NOMO-1 treated with dmso at 0.1 percent for 144 hours (cell line): ENCODE data around the gene ELSPBP1.
"Not testable (repeated sequence)": the region's sequence is repeated elsewhere in the genome, so short reads cannot be mapped to it uniquely, and the experiment has no call there.

ENCODE experiments used
- DNase-seq: peaks from one replicate; lab custom pipeline; 2025; ENCODE audit not compliant: unreplicated experiment; lab: John Stamatoyannopoulos, UW

ELSPBP1 gene

DNA sequence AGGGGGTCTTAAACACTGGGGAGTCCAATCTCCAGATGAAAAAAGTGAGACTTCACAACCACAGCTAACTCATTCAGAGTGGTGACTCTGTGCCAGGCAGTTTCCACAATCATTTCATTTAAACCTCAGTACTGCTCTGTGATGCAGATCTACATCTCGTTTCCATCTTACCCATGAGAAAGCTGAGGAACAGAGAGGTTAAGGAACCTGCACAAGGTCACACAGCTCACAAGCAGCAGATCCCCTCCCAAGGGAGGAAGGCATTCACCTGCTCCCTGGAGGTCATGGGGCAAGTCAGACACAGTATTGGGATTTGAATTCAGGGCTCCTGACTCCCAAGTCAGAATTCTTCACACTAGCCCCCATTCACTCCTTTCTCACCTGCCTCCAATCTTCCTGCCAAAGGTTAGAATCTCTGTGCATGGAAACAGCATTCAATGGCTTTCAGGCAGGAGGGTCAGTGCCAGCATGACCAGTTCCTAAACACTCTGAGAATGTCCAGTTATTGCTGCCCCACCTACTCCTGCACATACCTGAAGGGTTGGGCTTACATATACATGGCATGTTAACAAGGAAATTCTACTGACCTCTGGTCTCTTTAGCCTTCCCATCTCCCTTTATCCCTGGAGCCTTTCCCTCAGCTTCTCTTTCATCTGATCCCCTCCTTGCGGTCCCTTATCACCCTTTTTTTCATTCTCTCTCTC, 47.6 kb downstream of the ELSPBP1 start:
- DNase-seq = no peak

DNA sequence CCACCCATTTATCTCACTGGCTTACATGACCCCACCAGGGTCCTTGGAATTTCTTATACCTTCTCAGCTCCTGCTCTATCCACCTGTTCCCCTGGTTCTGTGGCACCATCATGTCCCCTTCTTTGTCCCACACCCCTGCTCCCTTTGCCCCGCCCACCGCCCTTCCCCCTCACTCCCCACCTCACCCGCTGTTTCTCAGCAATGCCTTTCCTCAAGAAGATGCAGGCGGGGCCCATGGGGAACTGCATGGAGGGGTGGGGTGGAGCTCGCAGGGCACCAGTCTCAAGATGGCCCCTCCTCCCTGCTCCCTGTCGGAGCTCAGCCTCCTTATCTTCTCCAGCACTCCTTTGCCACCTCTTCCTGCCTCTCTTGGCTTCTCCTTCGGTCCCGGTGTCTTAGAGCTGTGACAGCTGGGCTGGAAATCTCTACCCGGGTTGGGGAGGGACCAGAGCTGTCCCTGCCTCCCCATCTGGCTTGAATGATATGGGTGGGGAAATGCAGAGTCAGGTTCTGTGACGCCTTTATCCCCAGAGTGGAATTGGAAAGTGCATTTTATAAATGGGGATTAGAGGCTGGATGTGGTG, 49.3 kb downstream of the ELSPBP1 start, which contains the start of gene CABP5:
TSS of gene CABP5 (minus strand) at position 405 of the 584 bp plus-strand sequence. CDS start at position 248, 157 bp downstream.
- no peak for DNase-seq

DNA sequence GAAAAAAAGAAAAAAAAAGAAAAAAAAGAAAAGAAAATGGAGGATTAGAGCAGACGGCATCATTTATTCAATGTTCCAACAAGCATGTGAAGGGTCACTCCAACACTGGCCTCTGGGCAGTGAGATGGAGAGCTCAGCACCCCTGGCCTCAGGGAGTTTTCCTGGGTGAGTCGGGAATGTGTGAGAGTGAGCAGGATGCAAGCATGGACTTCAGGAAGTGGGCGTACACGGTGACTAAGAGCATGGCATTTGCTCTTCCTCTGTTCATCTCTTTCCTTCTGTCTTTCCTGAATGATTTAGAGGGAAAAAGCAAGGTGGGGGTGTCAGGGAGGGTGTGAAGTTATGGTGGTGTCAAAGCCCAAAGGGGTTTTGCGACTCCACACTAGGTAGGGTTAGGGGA, 50.1 kb downstream of the ELSPBP1 start:
- no peak for DNase-seq

DNA sequence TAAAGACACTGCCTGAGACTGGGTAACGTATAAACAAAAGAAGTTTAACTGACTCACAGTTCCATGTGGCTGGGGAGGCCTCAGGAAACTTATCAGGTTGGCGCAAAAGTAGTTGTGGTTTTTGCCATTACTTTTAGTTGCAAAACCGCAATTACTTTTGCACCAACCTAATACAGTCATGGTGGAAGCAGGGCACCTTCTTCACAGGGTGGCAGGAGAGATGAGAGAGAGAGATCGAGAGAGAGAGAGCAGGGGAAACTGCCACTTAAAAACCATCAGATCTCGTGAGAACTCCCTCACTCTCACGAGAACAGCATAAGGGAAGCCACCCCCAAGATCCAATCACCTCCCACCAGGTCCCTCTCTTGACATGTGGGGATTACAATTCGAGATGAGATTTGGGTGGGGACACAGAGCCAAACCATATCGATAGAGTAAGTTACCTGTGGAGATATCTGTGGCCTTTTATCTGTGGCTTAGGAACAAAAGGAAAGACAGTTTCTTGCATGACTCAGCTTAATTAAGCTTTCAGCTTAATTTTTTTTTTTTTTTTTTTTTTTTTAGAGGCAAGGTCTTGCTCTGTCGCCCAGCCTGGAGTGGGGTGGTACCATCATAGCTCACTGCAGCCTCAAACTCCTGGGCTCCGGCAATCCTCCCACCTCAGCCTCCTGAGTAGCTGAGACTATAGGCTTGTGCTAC, 57.1 kb downstream of the ELSPBP1 start:
- DNase-seq = no peak

DNA sequence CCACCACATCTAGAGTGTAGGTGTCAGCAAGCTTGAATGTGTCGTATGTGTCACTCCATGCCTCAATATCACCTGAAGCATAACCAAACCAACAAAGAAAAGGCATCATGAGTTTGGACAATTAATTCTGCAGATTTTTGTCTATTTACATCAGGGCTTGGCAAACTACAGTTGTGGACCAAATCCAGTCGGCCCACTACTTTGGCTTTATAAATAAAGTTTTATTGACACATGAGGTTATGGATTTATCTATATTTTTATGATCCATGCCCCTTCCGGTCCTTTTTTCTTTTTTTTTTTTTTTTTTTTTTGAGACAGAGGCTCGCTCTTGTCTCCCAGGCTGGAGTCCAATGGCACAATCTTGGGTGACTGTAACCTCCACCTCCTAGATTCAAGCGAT, 58.6 kb downstream of the ELSPBP1 start:
- DNase-seq = no peak

DNA sequence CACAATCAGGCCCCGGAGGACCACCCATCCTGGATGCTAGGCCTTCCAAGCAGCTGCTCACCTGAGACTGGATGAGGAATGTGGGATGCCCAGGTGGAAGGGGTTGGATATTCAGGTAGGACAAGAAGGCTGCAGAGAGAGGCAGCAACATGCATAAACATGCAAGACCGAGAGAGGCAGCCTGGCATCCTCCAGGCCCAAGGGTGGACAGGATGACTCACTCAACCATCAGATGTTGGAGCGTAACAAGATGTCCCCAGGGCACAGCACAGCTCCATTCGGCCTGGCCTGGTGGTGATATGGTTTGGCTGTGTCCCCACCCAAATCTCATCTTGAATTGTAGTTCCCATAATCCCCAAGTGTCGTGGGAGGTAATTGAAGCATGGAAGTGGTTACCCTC, 59.4 kb downstream of the ELSPBP1 start:
- DNase-seq = no peak

DNA sequence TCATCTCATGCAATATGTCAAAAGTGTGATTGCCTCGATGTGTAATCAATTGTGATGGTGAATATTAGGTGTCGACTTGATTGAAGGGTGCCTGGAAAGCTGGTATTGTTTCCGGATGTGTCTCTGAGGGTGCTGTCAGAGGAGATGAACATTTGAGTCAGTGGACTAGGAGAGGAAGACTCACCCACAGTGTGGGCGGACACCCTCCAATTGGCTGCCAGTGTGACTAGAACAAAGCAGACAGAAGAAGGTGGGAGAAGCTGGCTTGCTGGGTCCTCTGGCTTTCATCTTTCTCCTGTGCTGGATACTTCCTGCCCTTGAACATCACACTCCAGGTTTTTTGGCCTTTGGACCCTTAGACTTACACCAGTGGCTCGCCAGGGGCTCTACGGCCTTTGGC, 64.9 kb downstream of the ELSPBP1 start:
- no peak for DNase-seq

DNA sequence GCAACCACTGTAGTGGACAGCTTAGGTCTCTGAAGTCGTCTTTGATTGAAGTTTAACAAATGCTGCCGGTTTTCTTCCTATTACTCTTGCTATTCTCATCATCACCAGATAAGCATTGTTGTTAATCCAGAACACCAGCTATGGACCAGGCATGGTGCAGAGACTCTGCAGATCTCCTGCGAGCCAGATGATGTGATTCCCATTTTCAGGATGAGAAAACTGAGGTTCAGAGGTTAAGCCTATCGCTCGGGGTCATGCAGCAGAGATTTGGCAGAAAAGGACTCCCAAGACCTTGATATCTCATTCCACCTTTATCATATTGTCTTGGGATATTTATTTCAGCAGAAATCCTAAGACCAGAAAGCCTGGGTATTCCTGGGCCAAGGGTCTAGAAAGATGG, 65.9 kb downstream of the ELSPBP1 start:
- no peak for DNase-seq

DNA sequence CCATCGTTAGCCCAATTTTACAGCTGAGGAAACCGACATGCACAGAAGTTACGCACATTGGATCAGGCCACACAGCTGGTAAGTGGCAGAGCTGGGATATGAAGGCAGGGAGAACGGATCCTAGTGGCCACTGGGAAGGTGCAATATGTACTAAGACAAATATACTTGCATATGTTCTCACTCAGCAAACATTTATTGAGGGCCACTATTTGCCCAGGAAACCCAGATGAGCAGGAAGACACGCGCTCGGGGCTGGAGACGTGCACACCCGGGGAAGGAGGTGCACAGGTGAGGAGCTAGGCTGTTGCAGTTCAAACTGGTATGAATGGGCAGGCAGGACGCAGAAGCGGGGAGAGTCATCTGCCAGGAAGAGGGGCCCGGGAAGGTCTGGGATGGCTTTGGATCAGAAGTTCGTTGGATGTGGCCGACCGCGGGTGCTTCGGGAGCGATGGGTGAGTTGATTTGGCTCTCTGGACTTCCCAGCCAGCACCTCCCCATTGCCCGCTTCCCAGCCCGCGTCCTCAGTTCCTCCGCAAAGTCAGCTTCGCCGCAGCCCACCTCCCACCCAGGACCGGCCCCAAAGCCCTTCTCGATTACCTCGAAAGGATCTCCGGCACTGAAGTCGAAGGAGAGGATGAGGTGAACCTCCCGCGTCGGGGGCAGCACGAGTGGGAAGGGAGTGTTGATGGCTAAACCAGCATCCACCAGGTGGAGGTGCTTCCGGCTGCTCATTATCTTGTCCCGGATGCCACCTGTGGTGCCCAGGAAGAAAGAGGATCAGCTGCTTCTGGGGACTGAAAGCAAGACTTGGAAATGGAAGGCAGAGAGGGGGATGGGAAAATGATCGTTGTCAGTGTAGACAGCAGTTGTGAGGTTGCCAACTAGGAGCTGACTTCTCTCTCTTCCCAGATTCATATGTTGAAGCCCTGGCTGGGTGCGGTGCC, 67.2 kb downstream of the ELSPBP1 start:
- DNase-seq = no peak

DNA sequence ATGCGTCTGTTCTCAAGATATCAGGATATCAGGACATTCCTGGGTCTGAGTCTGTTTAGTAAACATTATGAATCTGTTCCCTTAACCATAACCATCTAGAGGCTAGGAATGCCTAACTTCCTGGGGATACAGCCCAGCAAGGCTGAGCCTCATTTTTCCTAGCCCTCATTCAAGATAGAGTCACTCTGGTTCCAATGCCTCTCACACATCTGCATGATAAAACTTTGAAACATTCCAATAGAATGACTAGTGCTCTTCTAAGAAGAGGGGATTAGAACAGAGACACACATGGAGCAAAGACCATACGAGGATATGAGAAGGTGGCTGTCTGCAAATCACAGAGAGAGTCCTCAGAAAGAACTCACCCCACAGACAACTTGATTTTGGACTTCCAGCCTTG, 70.1 kb downstream of the ELSPBP1 start:
- no peak for DNase-seq

DNA sequence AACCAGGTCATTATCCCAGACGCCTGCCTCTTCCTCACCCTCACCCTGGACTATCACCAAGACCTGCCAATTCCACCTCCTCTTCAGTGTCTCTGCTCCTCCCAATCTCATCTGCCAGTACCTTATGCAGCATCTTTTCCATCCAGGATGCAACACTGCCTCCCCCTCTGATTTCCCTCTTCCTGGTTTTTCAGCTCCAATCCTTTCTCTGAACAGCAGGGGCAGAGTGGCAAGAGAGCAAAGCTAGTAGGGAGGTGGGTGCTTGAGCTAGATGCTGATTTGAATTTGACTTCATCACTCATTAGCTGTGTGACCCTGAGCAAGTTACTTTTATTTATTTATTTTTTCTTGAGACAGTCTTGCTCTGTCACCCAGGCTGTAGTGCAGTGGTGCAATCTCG, 75.0 kb downstream of the ELSPBP1 start:
- DNase-seq = no peak

DNA sequence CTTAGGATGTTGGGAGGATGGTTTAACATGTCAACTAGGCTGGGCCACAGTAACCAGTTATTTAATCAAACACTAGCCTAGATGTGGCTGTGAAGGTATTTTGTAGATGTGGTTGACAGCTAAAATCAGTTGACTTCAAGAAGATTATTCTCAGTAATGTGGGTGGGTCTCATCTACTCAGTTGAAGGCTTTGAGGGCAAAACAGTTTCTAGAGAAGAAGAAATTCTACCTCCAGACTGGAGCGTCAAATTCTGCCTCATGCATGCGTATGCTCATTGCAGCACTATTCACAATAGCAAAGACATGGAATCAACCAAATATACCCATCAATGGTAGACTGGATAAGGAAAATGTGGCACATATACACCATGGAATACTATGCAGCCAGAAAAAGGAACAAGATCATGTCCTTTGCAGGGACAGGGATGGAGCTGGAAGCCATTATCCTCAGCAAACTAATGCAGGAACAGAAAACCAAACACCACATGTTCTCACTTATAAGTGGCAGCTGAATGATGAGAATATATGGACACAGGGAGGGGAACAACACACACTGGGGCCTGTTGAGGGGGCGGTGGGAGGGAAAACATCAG, 75.8 kb downstream of the ELSPBP1 start:
- DNase-seq = not testable (repeated sequence)
